GM23338 (cell line): Measurements from ENCODE around the gene NR2C1.

Experiments
- EZH2phosphoT487 ChIP-seq: fragments of 200-600 bp; sonication (generic); IDR thresholded peaks from one replicate; pipeline ENCODE4 v1.8.1; 2018; ENCODE audit warnings: antibody characterized with exemption; ENCODE audit not compliant: unreplicated experiment
- TF ChIP-seq, protein P1 (sequence below), 2 experiments: fragments of 200-600 bp in 1 of 2; sonication (generic) in 1 of 2; conservative IDR thresholded peaks; 2 replicates each; pipeline versions ENCODE4 v1.5.1 to v1.6.1; 2016 to 2017; ENCODE audit warnings: antibody characterized with exemption in 2 of 2, low read depth in 2 of 2, mild to moderate bottlenecking in 2 of 2, moderate library complexity in 1 of 2
- TF ChIP-seq, protein P2 (sequence below): IDR thresholded peaks from one replicate; pipeline ENCODE4 v1.6.1; 2018; ENCODE audit warnings: antibody characterized with exemption; ENCODE audit not compliant: unreplicated experiment

DNA sequence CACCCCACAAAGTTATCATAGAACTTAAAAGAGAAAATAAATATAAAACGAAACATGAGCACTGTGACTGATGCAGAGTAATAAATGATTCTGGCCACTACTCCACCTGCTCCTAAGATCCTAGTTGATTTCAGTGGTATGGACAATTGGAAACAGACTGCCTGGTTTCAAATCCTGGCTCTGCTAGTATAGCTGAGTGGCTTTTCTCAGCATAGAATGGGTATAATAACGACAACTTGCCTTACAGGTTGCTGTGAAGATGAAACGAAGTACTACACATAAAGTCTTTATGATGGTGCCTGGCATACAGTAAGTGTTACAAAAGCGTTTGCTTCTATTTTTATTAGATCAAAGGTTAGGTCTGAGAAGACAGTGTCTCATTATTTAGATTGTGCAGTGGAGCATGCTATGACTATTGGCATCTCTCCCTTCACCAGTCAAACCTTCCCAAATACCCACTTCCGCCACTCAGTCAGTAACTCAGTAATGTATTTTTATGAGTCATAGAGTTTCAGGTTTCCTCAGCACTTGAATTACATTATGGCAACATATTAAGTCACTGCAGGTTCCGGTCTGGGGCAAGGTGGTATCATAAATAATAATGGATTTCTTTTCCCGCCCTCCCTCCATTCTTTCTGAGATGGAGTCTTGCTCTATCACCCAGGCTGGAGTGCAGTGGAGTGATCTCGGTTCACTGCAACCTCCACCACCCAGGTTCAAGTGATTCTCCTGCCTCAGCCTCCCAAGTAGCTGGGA lies 29.7 kb upstream of the NR2C1 start:
- TF ChIP-seq, protein P1, sequence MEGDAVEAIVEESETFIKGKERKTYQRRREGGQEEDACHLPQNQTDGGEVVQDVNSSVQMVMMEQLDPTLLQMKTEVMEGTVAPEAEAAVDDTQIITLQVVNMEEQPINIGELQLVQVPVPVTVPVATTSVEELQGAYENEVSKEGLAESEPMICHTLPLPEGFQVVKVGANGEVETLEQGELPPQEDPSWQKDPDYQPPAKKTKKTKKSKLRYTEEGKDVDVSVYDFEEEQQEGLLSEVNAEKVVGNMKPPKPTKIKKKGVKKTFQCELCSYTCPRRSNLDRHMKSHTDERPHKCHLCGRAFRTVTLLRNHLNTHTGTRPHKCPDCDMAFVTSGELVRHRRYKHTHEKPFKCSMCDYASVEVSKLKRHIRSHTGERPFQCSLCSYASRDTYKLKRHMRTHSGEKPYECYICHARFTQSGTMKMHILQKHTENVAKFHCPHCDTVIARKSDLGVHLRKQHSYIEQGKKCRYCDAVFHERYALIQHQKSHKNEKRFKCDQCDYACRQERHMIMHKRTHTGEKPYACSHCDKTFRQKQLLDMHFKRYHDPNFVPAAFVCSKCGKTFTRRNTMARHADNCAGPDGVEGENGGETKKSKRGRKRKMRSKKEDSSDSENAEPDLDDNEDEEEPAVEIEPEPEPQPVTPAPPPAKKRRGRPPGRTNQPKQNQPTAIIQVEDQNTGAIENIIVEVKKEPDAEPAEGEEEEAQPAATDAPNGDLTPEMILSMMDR (conservative IDR thresholded peaks at IDR 0.05; ENCODE audit: low read depth in 2 of 2), result no peak
- TF ChIP-seq, protein P2, sequence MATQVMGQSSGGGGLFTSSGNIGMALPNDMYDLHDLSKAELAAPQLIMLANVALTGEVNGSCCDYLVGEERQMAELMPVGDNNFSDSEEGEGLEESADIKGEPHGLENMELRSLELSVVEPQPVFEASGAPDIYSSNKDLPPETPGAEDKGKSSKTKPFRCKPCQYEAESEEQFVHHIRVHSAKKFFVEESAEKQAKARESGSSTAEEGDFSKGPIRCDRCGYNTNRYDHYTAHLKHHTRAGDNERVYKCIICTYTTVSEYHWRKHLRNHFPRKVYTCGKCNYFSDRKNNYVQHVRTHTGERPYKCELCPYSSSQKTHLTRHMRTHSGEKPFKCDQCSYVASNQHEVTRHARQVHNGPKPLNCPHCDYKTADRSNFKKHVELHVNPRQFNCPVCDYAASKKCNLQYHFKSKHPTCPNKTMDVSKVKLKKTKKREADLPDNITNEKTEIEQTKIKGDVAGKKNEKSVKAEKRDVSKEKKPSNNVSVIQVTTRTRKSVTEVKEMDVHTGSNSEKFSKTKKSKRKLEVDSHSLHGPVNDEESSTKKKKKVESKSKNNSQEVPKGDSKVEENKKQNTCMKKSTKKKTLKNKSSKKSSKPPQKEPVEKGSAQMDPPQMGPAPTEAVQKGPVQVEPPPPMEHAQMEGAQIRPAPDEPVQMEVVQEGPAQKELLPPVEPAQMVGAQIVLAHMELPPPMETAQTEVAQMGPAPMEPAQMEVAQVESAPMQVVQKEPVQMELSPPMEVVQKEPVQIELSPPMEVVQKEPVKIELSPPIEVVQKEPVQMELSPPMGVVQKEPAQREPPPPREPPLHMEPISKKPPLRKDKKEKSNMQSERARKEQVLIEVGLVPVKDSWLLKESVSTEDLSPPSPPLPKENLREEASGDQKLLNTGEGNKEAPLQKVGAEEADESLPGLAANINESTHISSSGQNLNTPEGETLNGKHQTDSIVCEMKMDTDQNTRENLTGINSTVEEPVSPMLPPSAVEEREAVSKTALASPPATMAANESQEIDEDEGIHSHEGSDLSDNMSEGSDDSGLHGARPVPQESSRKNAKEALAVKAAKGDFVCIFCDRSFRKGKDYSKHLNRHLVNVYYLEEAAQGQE, result no peak
- no peak for TF ChIP-seq EZH2phosphoT487
